D721Med (cell line): Measurements from ENCODE around the gene IGSF8.
A peak's percentile ranks its signal among the peaks of the same experiment; 100 is the strongest.

Experiments
- DNase-seq: peaks from one replicate; pipeline ENCODE4 v3.0.0; 2011; ENCODE audit warnings: low spot score; ENCODE audit not compliant: insufficient read length
- FAIRE-seq: peaks from 2 replicates; lab custom pipeline; 2011; peaks lifted over from hg19 to GRCh38; lab: Jason Lieb, UNC
- CTCF ChIP-seq: IDR thresholded peaks from 2 replicates; pipeline ENCODE4 v1.5.1; 2012; ENCODE audit warnings: mild to moderate bottlenecking, control low read depth; ENCODE audit not compliant: insufficient read depth; ENCODE audit errors: missing control alignments

The IGSF8 gene

DNA sequence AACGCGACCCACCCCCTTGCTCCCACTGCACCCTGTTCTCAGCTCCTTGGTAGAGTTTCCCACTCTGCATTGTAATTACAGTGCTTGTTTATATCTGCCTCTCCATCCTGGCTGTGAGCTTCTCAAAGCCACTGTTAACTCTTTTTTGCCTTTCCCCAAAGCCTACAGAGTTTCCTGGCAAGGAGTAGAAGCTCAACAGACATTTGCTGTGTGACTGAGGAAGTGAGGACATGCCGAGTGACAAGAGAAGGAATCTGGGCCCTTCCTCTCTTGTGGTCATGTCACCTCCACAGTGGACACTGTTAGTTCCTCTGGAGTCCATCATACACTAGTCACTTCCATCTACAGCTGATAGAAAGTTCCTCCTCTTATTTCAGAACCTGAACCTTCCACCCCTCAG, 6.1 kb upstream of the IGSF8 start:
- DNase-seq (no peak), FAIRE-seq (no peak)
- TF ChIP-seq CTCF = no peak

DNA sequence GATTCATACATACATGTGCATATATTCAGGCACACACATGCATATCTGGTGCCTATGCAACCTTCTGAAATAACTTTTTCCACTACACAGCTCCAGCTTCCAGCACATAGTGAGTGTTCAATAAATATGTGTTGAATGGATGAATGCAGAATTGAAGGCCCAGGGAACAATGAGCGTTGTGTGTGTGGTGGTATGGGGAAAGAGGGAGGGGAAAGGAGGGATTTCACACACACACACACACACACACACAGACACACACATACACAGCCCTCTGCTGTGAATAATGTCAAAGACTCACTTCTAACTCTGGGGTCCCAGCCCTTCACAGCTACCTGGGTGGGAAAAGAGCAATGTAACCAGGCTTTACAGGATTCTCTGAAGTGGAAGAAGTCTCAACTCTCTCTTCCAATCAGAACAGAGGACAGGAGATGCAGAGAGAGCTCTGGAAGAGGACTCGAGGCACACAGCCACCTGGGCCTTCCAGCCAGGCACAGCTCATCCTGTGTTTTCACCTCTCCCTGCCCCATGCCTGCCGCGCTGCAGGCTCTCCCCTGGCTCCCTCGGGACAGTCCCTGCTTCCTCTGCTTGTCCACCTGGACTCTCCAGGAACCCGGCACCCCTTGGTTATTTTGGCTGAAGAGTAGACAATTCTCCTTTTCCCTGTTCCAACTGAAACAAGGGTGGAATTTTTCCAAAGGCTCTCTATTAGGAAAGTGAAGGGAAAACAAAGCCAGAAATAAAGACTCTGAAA, 5.4 kb upstream of the IGSF8 start:
- DNase-seq (no peak), FAIRE-seq (no peak)
- no peak for TF ChIP-seq CTCF

GRCh38 chr1:160101717-160102522, 3.5 kb upstream of the IGSF8 start:
- FAIRE-seq = peak; percentile 51
- no peak for DNase-seq
- TF ChIP-seq CTCF = no peak

- FAIRE-seq = no peak
- TF ChIP-seq CTCF = peak; percentile 96
- peak; percentile 97 for DNase-seq
These were observed 2.8 kb upstream of the IGSF8 start for GRCh38 chr1:160101037-160101716.

DNA sequence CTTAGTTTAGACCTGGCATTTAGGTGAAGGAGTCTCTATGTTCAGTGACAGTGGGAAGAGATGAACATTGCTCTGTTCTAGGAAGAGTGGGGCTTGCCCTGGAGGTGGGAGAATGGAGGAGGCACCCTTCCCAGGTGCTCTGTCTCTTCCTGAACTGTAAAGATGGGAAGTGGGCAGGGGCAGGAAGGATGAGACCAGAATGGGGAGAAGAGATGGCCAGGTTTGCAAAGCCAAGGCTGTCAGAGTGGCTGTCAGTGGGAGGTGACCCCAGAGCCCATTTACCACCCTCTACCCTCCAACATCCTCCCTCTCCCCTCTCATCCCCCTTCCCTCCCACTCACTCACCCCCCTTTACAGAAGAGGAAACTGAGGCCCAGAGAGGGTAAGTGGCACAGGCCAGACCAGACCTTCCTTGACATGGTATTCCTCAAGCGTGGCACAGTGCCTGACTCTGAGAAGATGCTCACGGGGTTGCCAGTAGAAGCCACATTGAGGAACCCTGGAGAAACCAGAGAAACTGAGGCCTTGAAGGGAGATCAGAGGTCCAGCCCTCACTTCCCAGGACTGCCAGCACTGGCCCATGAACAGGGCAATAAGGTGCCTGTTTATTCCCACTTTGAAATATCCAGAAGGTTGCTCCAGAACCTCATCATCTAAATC, 1.4 kb upstream of the IGSF8 start:
- no peak for TF ChIP-seq CTCF
- DNase-seq (no peak), FAIRE-seq (no peak)

DNA sequence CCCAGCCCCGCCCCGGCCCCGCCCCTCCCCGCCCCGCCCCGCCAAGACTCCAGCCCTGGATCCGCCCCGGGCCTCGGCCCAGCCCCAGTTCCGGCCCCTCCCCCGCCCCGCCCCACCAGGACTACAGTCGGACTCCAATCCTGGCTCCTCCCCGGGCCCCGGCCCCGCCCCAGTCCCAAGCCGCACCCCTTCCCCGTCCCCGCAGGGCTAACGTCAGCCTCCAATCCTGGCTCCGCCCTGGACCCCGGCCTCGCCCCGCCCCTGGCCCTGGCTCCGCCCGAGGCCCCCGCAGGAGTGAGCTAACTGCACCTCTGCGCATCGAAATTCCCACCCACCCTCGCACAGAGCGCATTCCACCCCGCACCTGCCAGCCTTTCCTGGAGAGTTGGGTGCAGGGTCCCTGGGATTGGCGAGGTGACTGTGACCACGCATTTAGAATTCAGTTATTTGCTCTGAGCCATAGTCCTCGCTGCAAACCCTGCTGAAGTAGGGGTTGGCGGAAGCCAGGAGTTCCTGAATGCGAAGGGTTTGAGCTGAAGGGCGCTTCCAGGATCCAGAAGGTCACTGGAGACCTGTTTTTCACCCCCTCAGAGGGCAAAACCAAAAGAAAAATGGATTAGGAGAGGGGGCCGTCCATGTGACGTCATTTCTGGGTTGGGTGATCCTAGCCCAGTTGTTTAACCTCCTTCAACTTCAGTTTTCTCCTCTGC, 588 bp upstream of the IGSF8 start:
- no peak for TF ChIP-seq CTCF
- FAIRE-seq (no peak), DNase-seq (peak; percentile 99)
